ENCODE measurements around the gene REELD1. TPM values are rescaled to one million over a fixed set of nuclear protein-coding genes. Genes with fewer than 3 reads are reported as not detected.
A peak's percentile ranks its signal among the peaks of the same experiment; 100 is the strongest.

Gene REELD1
- total and polyA plus RNA-seq, 2 donors, result 0.13 TPM; not detected in 1

GRCh38 chr4:146237092-146237491, 22.8 kb downstream of the REELD1 start:
- DNase-seq (ENCODE audit: extremely low spot score), result no peak
- Histone ChIP-seq H3K4me3 (ENCODE audit: low read depth, low read length) (no peak overlapping the region), H3K4me1 (ENCODE audit: insufficient read depth) (no peaks in the 10 kb centered on the region), H3K27ac (ENCODE audit: low read depth) (no peak overlapping the region), H3K36me3 (ENCODE audit: insufficient read depth) (no peaks in the 10 kb centered on the region)
- 90% methylated on average over 6 of the region's 6 CpGs for WGBS

GRCh38 chr4:146238107-146238506, 23.8 kb downstream of the REELD1 start:
- H3K27ac ChIP-seq (ENCODE audit: low read depth), result no peak overlapping the region
- 81% methylated on average over 3 of the region's 3 CpGs for WGBS
- H3K36me3 ChIP-seq (ENCODE audit: insufficient read depth), result no peaks in the 10 kb centered on the region
- DNase-seq (ENCODE audit: extremely low spot score), result no peak
- no peak overlapping the region for H3K4me3 ChIP-seq (ENCODE audit: low read depth, low read length)
- H3K4me1 ChIP-seq (ENCODE audit: insufficient read depth), result no peaks in the 10 kb centered on the region

GRCh38 chr4:146243141-146243882, 29.0 kb downstream of the REELD1 start:
- Histone ChIP-seq H3K27ac (ENCODE audit: low read depth) (no peak overlapping the region), H3K4me3 (ENCODE audit: low read depth, low read length) (no peak overlapping the region), H3K4me1 (ENCODE audit: insufficient read depth) (no peaks in the 10 kb centered on the region), H3K36me3 (ENCODE audit: insufficient read depth) (no peaks in the 10 kb centered on the region)
- no peak for DNase-seq (ENCODE audit: extremely low spot score)
- 71% methylated on average over 24 of the region's 24 CpGs for WGBS

GRCh38 chr4:146243883-146244277, 29.5 kb downstream of the REELD1 start:
- no peak overlapping the region for H3K4me3 ChIP-seq (ENCODE audit: low read depth, low read length)
- no peak overlapping the region for H3K27ac ChIP-seq (ENCODE audit: low read depth)
- DNase-seq (ENCODE audit: extremely low spot score), result no peak
- no peaks in the 10 kb centered on the region for H3K4me1 ChIP-seq (ENCODE audit: insufficient read depth)
- 92% methylated on average over 17 of the region's 17 CpGs for WGBS
- no peaks in the 10 kb centered on the region for H3K36me3 ChIP-seq (ENCODE audit: insufficient read depth)

- Histone ChIP-seq H3K27ac (ENCODE audit: low read depth) (peak overlapping the region; percentile 14), H3K4me1 (ENCODE audit: insufficient read depth) (no peaks in the 10 kb centered on the region)
- DNase-seq (ENCODE audit: extremely low spot score), result no peak
Observed at GRCh38 chr4:146244496-146244895, 30.2 kb downstream of the REELD1 start.

GRCh38 chr4:146245246-146245645, 30.9 kb downstream of the REELD1 start:
- Histone ChIP-seq H3K4me1 (ENCODE audit: insufficient read depth) (no peaks in the 10 kb centered on the region), H3K4me3 (ENCODE audit: low read depth, low read length) (no peak overlapping the region), H3K27ac (ENCODE audit: low read depth) (no peak overlapping the region), H3K36me3 (ENCODE audit: insufficient read depth) (no peaks in the 10 kb centered on the region)
- DNase-seq (ENCODE audit: extremely low spot score), result no peak
- 58% methylated on average over 3 of the region's 3 CpGs for WGBS

More at GRCh38 chr4:146244496-146244895, 30.2 kb downstream of the REELD1 start:
- Histone ChIP-seq H3K4me3 (ENCODE audit: low read depth, low read length) (no peak overlapping the region), H3K36me3 (ENCODE audit: insufficient read depth) (no peaks in the 10 kb centered on the region)
- WGBS, result 92% methylated on average over 9 of the region's 9 CpGs

GRCh38 chr4:146245850-146246249, 31.5 kb downstream of the REELD1 start:
- DNase-seq (ENCODE audit: extremely low spot score), result no peak
- Histone ChIP-seq H3K4me3 (ENCODE audit: low read depth, low read length) (no peak overlapping the region), H3K36me3 (ENCODE audit: insufficient read depth) (no peaks in the 10 kb centered on the region), H3K27ac (ENCODE audit: low read depth) (no peak overlapping the region), H3K4me1 (ENCODE audit: insufficient read depth) (no peaks in the 10 kb centered on the region)
- WGBS, result 51% methylated on average over 4 of the region's 4 CpGs

- Histone ChIP-seq H3K36me3 (ENCODE audit: insufficient read depth) (no peaks in the 10 kb centered on the region), H3K4me3 (ENCODE audit: low read depth, low read length) (no peak overlapping the region), H3K27ac (ENCODE audit: low read depth) (no peak overlapping the region), H3K4me1 (ENCODE audit: insufficient read depth) (no peaks in the 10 kb centered on the region)
- no peak for DNase-seq (ENCODE audit: extremely low spot score)
- WGBS, result 80% methylated on average over 6 of the region's 6 CpGs
Observed at GRCh38 chr4:146246381-146246780, 32.0 kb downstream of the REELD1 start.

GRCh38 chr4:146247356-146247755, 33.0 kb downstream of the REELD1 start:
- DNase-seq (ENCODE audit: extremely low spot score), result no peak
- Histone ChIP-seq H3K27ac (ENCODE audit: low read depth) (no peak overlapping the region), H3K4me3 (ENCODE audit: low read depth, low read length) (no peak overlapping the region), H3K36me3 (ENCODE audit: insufficient read depth) (no peaks in the 10 kb centered on the region), H3K4me1 (ENCODE audit: insufficient read depth) (no peaks in the 10 kb centered on the region)
- 68% methylated on average over 2 of the region's 2 CpGs for WGBS

GRCh38 chr4:146252969-146253611, 38.8 kb downstream of the REELD1 start:
- 81% methylated on average over 5 of the region's 5 CpGs for WGBS
- Histone ChIP-seq H3K4me3 (ENCODE audit: low read depth, low read length) (no peak overlapping the region), H3K36me3 (ENCODE audit: insufficient read depth) (no peaks in the 10 kb centered on the region)

GRCh38 chr4:146255463-146255862, 41.1 kb downstream of the REELD1 start:
- no peaks in the 10 kb centered on the region for H3K4me1 ChIP-seq (ENCODE audit: insufficient read depth)
- H3K4me3 ChIP-seq (ENCODE audit: low read depth, low read length), result no peak overlapping the region
- WGBS, result 91% methylated on average over 1 of the region's 1 CpG
- DNase-seq (ENCODE audit: extremely low spot score), result no peak
- H3K27ac ChIP-seq (ENCODE audit: low read depth), result no peak overlapping the region
- no peaks in the 10 kb centered on the region for H3K36me3 ChIP-seq (ENCODE audit: insufficient read depth)

More at GRCh38 chr4:146252969-146253611, 38.8 kb downstream of the REELD1 start:
- no peak for DNase-seq (ENCODE audit: extremely low spot score)
- H3K27ac ChIP-seq (ENCODE audit: low read depth), result no peak overlapping the region
- H3K4me1 ChIP-seq (ENCODE audit: insufficient read depth), result no peaks in the 10 kb centered on the region

- 57% methylated on average over 3 of the region's 3 CpGs for WGBS
- DNase-seq (ENCODE audit: extremely low spot score), result no peak
- H3K4me1 ChIP-seq (ENCODE audit: insufficient read depth), result no peaks in the 10 kb centered on the region
- no peak overlapping the region for H3K4me3 ChIP-seq (ENCODE audit: low read depth, low read length)
- no peaks in the 10 kb centered on the region for H3K36me3 ChIP-seq (ENCODE audit: insufficient read depth)
- H3K27ac ChIP-seq (ENCODE audit: low read depth), result no peak overlapping the region
Observed at GRCh38 chr4:146255874-146256273, 41.5 kb downstream of the REELD1 start.

GRCh38 chr4:146256328-146256727, 42.0 kb downstream of the REELD1 start:
- Histone ChIP-seq H3K4me1 (ENCODE audit: insufficient read depth) (no peaks in the 10 kb centered on the region), H3K27ac (ENCODE audit: low read depth) (no peak overlapping the region), H3K36me3 (ENCODE audit: insufficient read depth) (no peaks in the 10 kb centered on the region), H3K4me3 (ENCODE audit: low read depth, low read length) (no peak overlapping the region)
- WGBS, result 63% methylated on average over 1 of the region's 1 CpG
- DNase-seq (ENCODE audit: extremely low spot score), result no peak

- no peak overlapping the region for H3K4me3 ChIP-seq (ENCODE audit: low read depth, low read length)
- H3K4me1 ChIP-seq (ENCODE audit: insufficient read depth), result no peaks in the 10 kb centered on the region
- H3K27ac ChIP-seq (ENCODE audit: low read depth), result no peak overlapping the region
- 92% methylated on average over 1 of the region's 1 CpG for WGBS
- H3K36me3 ChIP-seq (ENCODE audit: insufficient read depth), result no peaks in the 10 kb centered on the region
- DNase-seq (ENCODE audit: extremely low spot score), result no peak
Observed at GRCh38 chr4:146257511-146257910, 43.2 kb downstream of the REELD1 start.
